GM12878 (cell line): Measurements from ENCODE around the gene MAEL. TPM values are rescaled to one million over a fixed set of nuclear protein-coding genes. Genes with fewer than 3 reads are reported as not detected.

Experiments
- ATAC-seq: fragments of 200-7000 bp; cut with Tn5 transposase; 3 replicates; pipeline ENCODE4 v1.9.1; 2020; ENCODE audit warnings: mild to moderate bottlenecking, moderate library complexity
- BruUV-seq: library from RNA; stranded (reverse); fragments of 400-500 nt; replicated peaks from 2 replicates; lab custom pipeline; 2021; lab: Mats Ljungman, UMichigan
- CTCF ChIA-PET: fragments of 300-600 bp; sonication (Branson Sonifier 250); formaldehyde crosslinking; extraction: SDS; loops from one replicate; lab custom pipeline; 2021; ENCODE audit warnings: inconsistent platforms; lab: Yijun Ruan, JAX
- POLR2A ChIA-PET: fragments of 350-600 bp; formaldehyde crosslinking; extraction: SDS; loops from one replicate; lab custom pipeline; 2021; ENCODE audit warnings: inconsistent platforms; lab: Charles Lee
- RAD21 ChIA-PET: fragments of 300-600 bp; sonication (Branson Sonifier 250); formaldehyde crosslinking; loops from one replicate; lab custom pipeline; 2023; ENCODE audit warnings: antibody characterized with exemption; ENCODE audit not compliant: unreplicated experiment; lab: Charles Lee
- SMC1A ChIA-PET: fragments of 300-600 bp; sonication (Branson Sonifier 250); formaldehyde crosslinking; loops from one replicate; lab custom pipeline; 2023; ENCODE audit not compliant: unreplicated experiment, uncharacterized antibody; lab: Charles Lee
- DNase-seq: peaks from one replicate; pipeline ENCODE4 v3.0.0-alpha.2; 2011; ENCODE audit warnings: low read depth, low spot score
- FAIRE-seq: peaks from 3 replicates; lab custom pipeline; 2011; peaks lifted over from hg19 to GRCh38; lab: Jason Lieb, UNC
- H2AFZ ChIP-seq: 2 replicates; pipeline ENCODE4 v1.6.0; 2011; ENCODE audit warnings: low read depth, low read length, control low read depth; ENCODE audit not compliant: control insufficient read depth
- H3K27ac ChIP-seq: 2 replicates; pipeline ENCODE4 v1.5.1; 2011; ENCODE audit warnings: control low read depth; ENCODE audit not compliant: control insufficient read depth, insufficient read depth
- H3K27me3 ChIP-seq, 2 experiments: replicated peaks in 1 of 2; 2 replicates each; pipeline versions ENCODE4 v1.6.0 to v1.6.1; 2011; ENCODE audit warnings: low read length in 1 of 2; ENCODE audit not compliant: control insufficient read depth in 2 of 2, insufficient read depth in 2 of 2
- H3K36me3 ChIP-seq, 2 experiments: 2 replicates each; pipeline ENCODE4 v1.5.1; 2011; ENCODE audit warnings: low read length in 1 of 2; ENCODE audit not compliant: control insufficient read depth in 2 of 2, insufficient read depth in 2 of 2
- H3K4me1 ChIP-seq: 2 replicates; pipeline ENCODE4 v1.6.1; 2011; ENCODE audit warnings: mild to moderate bottlenecking, low read length, moderate library complexity, mixed read lengths; ENCODE audit not compliant: control insufficient read depth, insufficient read depth
- H3K4me2 ChIP-seq: 2 replicates; pipeline ENCODE4 v1.6.0; 2011; ENCODE audit warnings: control low read depth; ENCODE audit not compliant: control insufficient read depth, insufficient read depth
- H3K4me3 ChIP-seq: fragments of 200-600 bp; sonication (generic); 2 replicates; pipeline ENCODE4 v1.5.1; 2016
- H3K79me2 ChIP-seq: 2 replicates; pipeline ENCODE4 v1.6.0; 2011; ENCODE audit warnings: low read length; ENCODE audit not compliant: control insufficient read depth, insufficient read depth
- H3K9ac ChIP-seq: 2 replicates; pipeline ENCODE4 v1.8.0; 2011; ENCODE audit warnings: low read length, control low read depth, mixed read lengths; ENCODE audit not compliant: control insufficient read depth, insufficient read depth
- H3K9me3 ChIP-seq: replicated peaks from 3 replicates; pipeline ENCODE4 v1.5.1; 2011; ENCODE audit warnings: mild to moderate bottlenecking, low read length; ENCODE audit not compliant: control insufficient read depth, insufficient read depth
- H4K20me1 ChIP-seq: 2 replicates; pipeline ENCODE4 v1.6.0; 2011; ENCODE audit not compliant: control insufficient read depth, insufficient read depth
- BHLHE40 ChIP-seq, 2 experiments: fragments of 450-650 bp in 1 of 2; IDR thresholded peaks; 2 replicates each; pipeline ENCODE4 v1.6.1; 2011 to 2017; ENCODE audit warnings: low read depth in 2 of 2, borderline replicate concordance in 1 of 2, improper control_type of control experiment in 1 of 2, low read length in 1 of 2, mild to moderate bottlenecking in 1 of 2
- CHD1 ChIP-seq: IDR thresholded peaks from 2 replicates; pipeline ENCODE4 v1.6.1; 2012; ENCODE audit warnings: low read depth, low read length, improper control_type of control experiment
- CHD2 ChIP-seq: IDR thresholded peaks from 2 replicates; pipeline ENCODE4 v1.6.1; 2011; ENCODE audit warnings: low read depth, low read length, improper control_type of control experiment, borderline replicate concordance
- FOXM1 ChIP-seq: IDR thresholded peaks from 2 replicates; pipeline ENCODE4 v1.6.1; 2012; ENCODE audit warnings: low read depth, mild to moderate bottlenecking, inconsistent platforms, low read length, moderate library complexity
- GABPA ChIP-seq: IDR thresholded peaks from 2 replicates; pipeline ENCODE4 v1.6.1; 2014; ENCODE audit warnings: antibody characterized with exemption, low read depth, mild to moderate bottlenecking, inconsistent platforms
- NFYB ChIP-seq: IDR thresholded peaks from 2 replicates; pipeline ENCODE4 v1.6.1; 2011; ENCODE audit warnings: low read depth, mild to moderate bottlenecking, low read length, improper control_type of control experiment, moderate library complexity; ENCODE audit not compliant: insufficient read depth
- POLR2AphosphoS2 ChIP-seq: IDR thresholded peaks from 2 replicates; pipeline ENCODE4 v1.6.1; 2011; ENCODE audit warnings: low read depth, mild to moderate bottlenecking, low read length, improper control_type of control experiment, moderate library complexity
- RCOR1 ChIP-seq: conservative IDR thresholded peaks from 2 replicates; pipeline ENCODE4 v1.6.1; 2012; ENCODE audit warnings: low read depth, low read length, improper control_type of control experiment
- TARDBP ChIP-seq: IDR thresholded peaks from 2 replicates; pipeline ENCODE4 v1.6.1; 2016; ENCODE audit warnings: borderline replicate concordance
- ZBED1 ChIP-seq: IDR thresholded peaks from 2 replicates; pipeline ENCODE4 v1.6.1; 2016; ENCODE audit warnings: borderline replicate concordance
- WGBS: methylation state at CpG from one replicate; pipeline ENCODE4 v1.1.6; 2016; ENCODE audit warnings: low lambda C conversion rate; ENCODE audit not compliant: insufficient replicate concordance, insufficient coverage; ENCODE audit errors: missing lambda C conversion rate; 5-methylcytosine and 5-hydroxymethylcytosine counted together
- in situ Hi-C: fragments of 300-500 bp; cut with MboI; formaldehyde crosslinking; loops from 9 replicates; pipeline ENCODE4 v1.14.3; 2018; ENCODE audit warnings: mixed read lengths
- intact Hi-C: fragments of 100-400 bp; cut with micrococcal nuclease; formaldehyde crosslinking; loops from one replicate; pipeline ENCODE4 v1.14.2; 2022; ENCODE audit not compliant: unreplicated experiment
- polyA plus RNA-seq, 11 experiments: library from polyadenylated mRNA; depleted of rRNA in 4 of 11; unstranded in 6 of 11; stranded (reverse) in 5 of 11; fragments of >200 nt; fragmentation: Nextera tagmentation in 4 of 11; fragmentation: Illumina TruSeq in 1 of 11; extraction: Ambion mirVana in 4 of 11; extraction: Trizol in 1 of 11; gene quantifications; 1 replicate in 1 of 11; 2 replicates in 10 of 11; pipeline versions ENCODE4 v1.2.1 to v1.2.3, GENCODE V29; 2011 to 2016; ENCODE audit warnings: inconsistent platforms in 2 of 11, missing spikeins in 2 of 11, low read depth in 1 of 11
- total RNA-seq, 4 experiments: library from RNA; depleted of rRNA in 3 of 4; stranded (reverse); fragments of >200 nt in 3 of 4; fragmentation: Illumina TruSeq in 1 of 4; extraction: Trizol in 1 of 4; gene quantifications; 2 replicates each; pipeline versions ENCODE4 v1.2.1 to v1.2.3, GENCODE V29; 2013 to 2021
- TF ChIP-seq, protein P1 (sequence below), 3 experiments: IDR thresholded peaks in 2 of 3; conservative IDR thresholded peaks in 1 of 3; 2 replicates each; pipeline ENCODE4 v1.5.1; 2011; ENCODE audit warnings: low read depth in 3 of 3, low read length in 3 of 3, mild to moderate bottlenecking in 3 of 3, control low read depth in 2 of 3, moderate library complexity in 2 of 3, inconsistent platforms in 1 of 3, mixed read lengths in 1 of 3; ENCODE audit not compliant: control insufficient read depth in 2 of 3, insufficient read depth in 1 of 3; ENCODE audit errors: extremely low read depth in 1 of 3
- TF ChIP-seq, protein P2 (sequence below): fragments of 450-650 bp; formaldehyde crosslinking; IDR thresholded peaks from 2 replicates; pipeline ENCODE4 v1.4.0; 2020; ENCODE audit warnings: mild to moderate bottlenecking, moderate library complexity
- TF ChIP-seq, protein P3 (sequence below): fragments of 150-350 bp; IDR thresholded peaks from 2 replicates; pipeline ENCODE4 v1.6.1; 2014; ENCODE audit warnings: mild to moderate bottlenecking, low read depth, low read length
- TF ChIP-seq, protein P4 (sequence below): fragments of 450-650 bp; IDR thresholded peaks from 2 replicates; pipeline ENCODE4 v1.6.1; 2017; ENCODE audit warnings: antibody characterized with exemption, mild to moderate bottlenecking, moderate library complexity

Gene MAEL
- total and polyA plus RNA-seq, 10 of the 15 experiments (the other 5 are each of a cell fraction or from before 2014, with no cell fraction given) = 0.10 to 0.43 (median 0.24) TPM; not detected in 2

DNA sequence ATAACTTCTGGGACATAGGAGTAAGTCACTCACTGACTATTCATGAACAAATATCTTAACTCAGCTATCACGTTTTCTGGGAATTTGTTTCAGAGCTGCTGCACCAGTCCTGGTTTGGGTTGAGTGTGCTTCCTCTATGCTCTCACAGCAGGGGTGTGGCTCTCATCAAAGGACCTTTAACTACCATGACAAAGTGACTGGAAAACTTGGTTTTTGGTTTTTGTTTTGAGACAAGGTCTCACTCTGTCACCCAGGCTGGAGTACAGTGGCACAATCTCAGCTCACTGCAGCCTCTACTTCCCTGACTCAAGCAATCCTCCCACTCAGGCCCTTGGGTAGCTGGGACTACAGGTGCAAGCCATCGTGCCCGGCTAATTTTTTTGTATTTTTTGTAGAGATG, 17.8 kb upstream of the MAEL start:
- H2AFZ ChIP-seq = no peak overlapping the region
- DNase-seq (no peak), ATAC-seq (no peak), FAIRE-seq (no peak)
- H3K4me1 ChIP-seq = peaks cover 26% of the 10 kb centered on the region
- no peak overlapping the region for H3K4me3 ChIP-seq
- WGBS = 76% methylated on average over 3 of the region's 3 CpGs
- intact Hi-C loops = no loop called here
- no peak overlapping the region for H3K9ac ChIP-seq
- H3K4me2 ChIP-seq = peak overlapping the region; percentile 28; the same call in 1 of the 2 replicates
- no TSS peak for BruUV-seq
- ChIA-PET POLR2A (no interaction called here), CTCF (interaction anchor here (0.6 to 1.2 kb wide), 2 partner anchors 75 to 87 kb away, joined by 3 read pairs; no protein-coding TSS in a partner anchor), RAD21 (no interaction called here), SMC1A (no interaction called here)
- no peaks in the 10 kb centered on the region for H3K36me3 ChIP-seq
- no peaks in the 10 kb centered on the region for H4K20me1 ChIP-seq
- H3K9me3 ChIP-seq = no peaks in the 10 kb centered on the region
- peaks cover 0 to 7% of the 10 kb centered on the region in 2 experiments for H3K27me3 ChIP-seq
- in situ Hi-C loops = no loop called here
- 0 out of 2 replicates have a peak, but pooled peaks cover 3% of the 10 kb centered on the region for H3K79me2 ChIP-seq
- H3K27ac ChIP-seq = no peak overlapping the region
- TF ChIP-seq CHD2 = no peak
- TF ChIP-seq, protein P1, sequence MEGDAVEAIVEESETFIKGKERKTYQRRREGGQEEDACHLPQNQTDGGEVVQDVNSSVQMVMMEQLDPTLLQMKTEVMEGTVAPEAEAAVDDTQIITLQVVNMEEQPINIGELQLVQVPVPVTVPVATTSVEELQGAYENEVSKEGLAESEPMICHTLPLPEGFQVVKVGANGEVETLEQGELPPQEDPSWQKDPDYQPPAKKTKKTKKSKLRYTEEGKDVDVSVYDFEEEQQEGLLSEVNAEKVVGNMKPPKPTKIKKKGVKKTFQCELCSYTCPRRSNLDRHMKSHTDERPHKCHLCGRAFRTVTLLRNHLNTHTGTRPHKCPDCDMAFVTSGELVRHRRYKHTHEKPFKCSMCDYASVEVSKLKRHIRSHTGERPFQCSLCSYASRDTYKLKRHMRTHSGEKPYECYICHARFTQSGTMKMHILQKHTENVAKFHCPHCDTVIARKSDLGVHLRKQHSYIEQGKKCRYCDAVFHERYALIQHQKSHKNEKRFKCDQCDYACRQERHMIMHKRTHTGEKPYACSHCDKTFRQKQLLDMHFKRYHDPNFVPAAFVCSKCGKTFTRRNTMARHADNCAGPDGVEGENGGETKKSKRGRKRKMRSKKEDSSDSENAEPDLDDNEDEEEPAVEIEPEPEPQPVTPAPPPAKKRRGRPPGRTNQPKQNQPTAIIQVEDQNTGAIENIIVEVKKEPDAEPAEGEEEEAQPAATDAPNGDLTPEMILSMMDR (IDR thresholded peaks at IDR 0.05 in 2 of 3, conservative IDR thresholded peaks at IDR 0.05 in 1 of 3; ENCODE audit: control insufficient read depth in 2 of 3, extremely low read depth in 1 of 3, insufficient read depth in 1 of 3, low read depth in 3 of 3, low read length in 3 of 3) = no peak
- TF ChIP-seq, protein P2, sequence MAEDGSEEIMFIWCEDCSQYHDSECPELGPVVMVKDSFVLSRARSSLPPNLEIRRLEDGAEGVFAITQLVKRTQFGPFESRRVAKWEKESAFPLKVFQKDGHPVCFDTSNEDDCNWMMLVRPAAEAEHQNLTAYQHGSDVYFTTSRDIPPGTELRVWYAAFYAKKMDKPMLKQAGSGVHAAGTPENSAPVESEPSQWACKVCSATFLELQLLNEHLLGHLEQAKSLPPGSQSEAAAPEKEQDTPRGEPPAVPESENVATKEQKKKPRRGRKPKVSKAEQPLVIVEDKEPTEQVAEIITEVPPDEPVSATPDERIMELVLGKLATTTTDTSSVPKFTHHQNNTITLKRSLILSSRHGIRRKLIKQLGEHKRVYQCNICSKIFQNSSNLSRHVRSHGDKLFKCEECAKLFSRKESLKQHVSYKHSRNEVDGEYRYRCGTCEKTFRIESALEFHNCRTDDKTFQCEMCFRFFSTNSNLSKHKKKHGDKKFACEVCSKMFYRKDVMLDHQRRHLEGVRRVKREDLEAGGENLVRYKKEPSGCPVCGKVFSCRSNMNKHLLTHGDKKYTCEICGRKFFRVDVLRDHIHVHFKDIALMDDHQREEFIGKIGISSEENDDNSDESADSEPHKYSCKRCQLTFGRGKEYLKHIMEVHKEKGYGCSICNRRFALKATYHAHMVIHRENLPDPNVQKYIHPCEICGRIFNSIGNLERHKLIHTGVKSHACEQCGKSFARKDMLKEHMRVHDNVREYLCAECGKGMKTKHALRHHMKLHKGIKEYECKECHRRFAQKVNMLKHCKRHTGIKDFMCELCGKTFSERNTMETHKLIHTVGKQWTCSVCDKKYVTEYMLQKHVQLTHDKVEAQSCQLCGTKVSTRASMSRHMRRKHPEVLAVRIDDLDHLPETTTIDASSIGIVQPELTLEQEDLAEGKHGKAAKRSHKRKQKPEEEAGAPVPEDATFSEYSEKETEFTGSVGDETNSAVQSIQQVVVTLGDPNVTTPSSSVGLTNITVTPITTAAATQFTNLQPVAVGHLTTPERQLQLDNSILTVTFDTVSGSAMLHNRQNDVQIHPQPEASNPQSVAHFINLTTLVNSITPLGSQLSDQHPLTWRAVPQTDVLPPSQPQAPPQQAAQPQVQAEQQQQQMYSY = no peak
- TF ChIP-seq ZBED1 = no peak
- TF ChIP-seq CHD1 = no peak
- no peak for TF ChIP-seq NFYB
- no peak for TF ChIP-seq FOXM1
- TF ChIP-seq, protein P3, sequence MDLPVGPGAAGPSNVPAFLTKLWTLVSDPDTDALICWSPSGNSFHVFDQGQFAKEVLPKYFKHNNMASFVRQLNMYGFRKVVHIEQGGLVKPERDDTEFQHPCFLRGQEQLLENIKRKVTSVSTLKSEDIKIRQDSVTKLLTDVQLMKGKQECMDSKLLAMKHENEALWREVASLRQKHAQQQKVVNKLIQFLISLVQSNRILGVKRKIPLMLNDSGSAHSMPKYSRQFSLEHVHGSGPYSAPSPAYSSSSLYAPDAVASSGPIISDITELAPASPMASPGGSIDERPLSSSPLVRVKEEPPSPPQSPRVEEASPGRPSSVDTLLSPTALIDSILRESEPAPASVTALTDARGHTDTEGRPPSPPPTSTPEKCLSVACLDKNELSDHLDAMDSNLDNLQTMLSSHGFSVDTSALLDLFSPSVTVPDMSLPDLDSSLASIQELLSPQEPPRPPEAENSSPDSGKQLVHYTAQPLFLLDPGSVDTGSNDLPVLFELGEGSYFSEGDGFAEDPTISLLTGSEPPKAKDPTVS = no peak
- no peak for TF ChIP-seq BHLHE40 (IDR thresholded peaks at IDR 0.05; ENCODE audit: borderline replicate concordance in 1 of 2, low read depth in 2 of 2, low read length in 1 of 2)
- TF ChIP-seq RCOR1 = no peak
- no peak for TF ChIP-seq GABPA
- no peak for TF ChIP-seq TARDBP
- TF ChIP-seq, protein P4, sequence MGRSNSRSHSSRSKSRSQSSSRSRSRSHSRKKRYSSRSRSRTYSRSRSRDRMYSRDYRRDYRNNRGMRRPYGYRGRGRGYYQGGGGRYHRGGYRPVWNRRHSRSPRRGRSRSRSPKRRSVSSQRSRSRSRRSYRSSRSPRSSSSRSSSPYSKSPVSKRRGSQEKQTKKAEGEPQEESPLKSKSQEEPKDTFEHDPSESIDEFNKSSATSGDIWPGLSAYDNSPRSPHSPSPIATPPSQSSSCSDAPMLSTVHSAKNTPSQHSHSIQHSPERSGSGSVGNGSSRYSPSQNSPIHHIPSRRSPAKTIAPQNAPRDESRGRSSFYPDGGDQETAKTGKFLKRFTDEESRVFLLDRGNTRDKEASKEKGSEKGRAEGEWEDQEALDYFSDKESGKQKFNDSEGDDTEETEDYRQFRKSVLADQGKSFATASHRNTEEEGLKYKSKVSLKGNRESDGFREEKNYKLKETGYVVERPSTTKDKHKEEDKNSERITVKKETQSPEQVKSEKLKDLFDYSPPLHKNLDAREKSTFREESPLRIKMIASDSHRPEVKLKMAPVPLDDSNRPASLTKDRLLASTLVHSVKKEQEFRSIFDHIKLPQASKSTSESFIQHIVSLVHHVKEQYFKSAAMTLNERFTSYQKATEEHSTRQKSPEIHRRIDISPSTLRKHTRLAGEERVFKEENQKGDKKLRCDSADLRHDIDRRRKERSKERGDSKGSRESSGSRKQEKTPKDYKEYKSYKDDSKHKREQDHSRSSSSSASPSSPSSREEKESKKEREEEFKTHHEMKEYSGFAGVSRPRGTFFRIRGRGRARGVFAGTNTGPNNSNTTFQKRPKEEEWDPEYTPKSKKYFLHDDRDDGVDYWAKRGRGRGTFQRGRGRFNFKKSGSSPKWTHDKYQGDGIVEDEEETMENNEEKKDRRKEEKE = no peak
- no peak for TF ChIP-seq POLR2AphosphoS2
